HG03571 (cell line): ENCODE data around the gene IFT52.
"Not testable (repeated sequence)": the region's sequence is repeated elsewhere in the genome, so short reads cannot be mapped to it uniquely, and the experiment has no call there.

Experiments
- ATAC-seq: cut with Tn5 transposase; IDR thresholded peaks from one replicate; pipeline ENCODE4 v1.9.1; 2021; ENCODE audit not compliant: unreplicated experiment

The IFT52 gene

GRCh38 chr20:43565758-43566104 lies 25.0 kb upstream of the IFT52 start:
- no peak for ATAC-seq

- ATAC-seq = no peak
Observed at GRCh38 chr20:43567477-43567876, 23.3 kb upstream of the IFT52 start.

- ATAC-seq = no peak
Observed at GRCh38 chr20:43568706-43569105, 22.0 kb upstream of the IFT52 start.

GRCh38 chr20:43569282-43569681 lies 21.5 kb upstream of the IFT52 start:
- no peak for ATAC-seq

- ATAC-seq = no peak
Observed at GRCh38 chr20:43570496-43570895, 20.2 kb upstream of the IFT52 start.

GRCh38 chr20:43571310-43571709 lies 19.4 kb upstream of the IFT52 start:
- no peak for ATAC-seq

- ATAC-seq = no peak
Observed at GRCh38 chr20:43571771-43572170, 19.0 kb upstream of the IFT52 start.

GRCh38 chr20:43572891-43573290 lies 17.8 kb upstream of the IFT52 start:
- ATAC-seq = no peak

GRCh38 chr20:43576108-43576507 lies 14.6 kb upstream of the IFT52 start:
- no peak for ATAC-seq

- no peak for ATAC-seq
Observed at GRCh38 chr20:43579861-43580793, 10.6 kb upstream of the IFT52 start.

- no peak for ATAC-seq
Observed at GRCh38 chr20:43583133-43583864, 7.4 kb upstream of the IFT52 start.

GRCh38 chr20:43583982-43584432 lies 6.7 kb upstream of the IFT52 start:
- no peak for ATAC-seq

- no peak for ATAC-seq
Observed at GRCh38 chr20:43584448-43585136, 6.1 kb upstream of the IFT52 start.

- no peak for ATAC-seq
Observed at GRCh38 chr20:43586641-43587040, 4.1 kb upstream of the IFT52 start.

- not testable (repeated sequence) for ATAC-seq
Observed at GRCh38 chr20:43588526-43588925, 2.2 kb upstream of the IFT52 start.

GRCh38 chr20:43590036-43590391 lies 723 bp upstream of the IFT52 start:
- ATAC-seq = no peak

- not testable (repeated sequence) for ATAC-seq
Observed at GRCh38 chr20:43601960-43602359, 11.2 kb downstream of the IFT52 start.

GRCh38 chr20:43603124-43603523 lies 12.4 kb downstream of the IFT52 start:
- ATAC-seq = no peak

GRCh38 chr20:43605715-43606114 lies 15.0 kb downstream of the IFT52 start:
- ATAC-seq = no peak

GRCh38 chr20:43607278-43607677 lies 16.5 kb downstream of the IFT52 start:
- ATAC-seq = not testable (repeated sequence)

- no peak for ATAC-seq
Observed at GRCh38 chr20:43631598-43631997, 40.9 kb downstream of the IFT52 start.

- no peak for ATAC-seq
Observed at GRCh38 chr20:43636429-43636828, 45.7 kb downstream of the IFT52 start.
